Upper lobe of right lung (tissue), 1 donor: Measurements from ENCODE around the gene KANTR. TPM values are rescaled to one million over a fixed set of nuclear protein-coding genes. Genes with fewer than 3 reads are reported as not detected.

ENCODE experiments used
- ATAC-seq: fragments of 200-7000 bp; cut with Tn5 transposase; one replicate; pipeline ENCODE4 v1.9.1; 2020; ENCODE audit warnings: mild to moderate bottlenecking, moderate library complexity
- DNase-seq: peaks from one replicate; pipeline ENCODE4 v3.0.0-alpha.2; 2020
- H3K27ac ChIP-seq: fragments of 200-600 bp; one replicate; pipeline ENCODE4 v1.8.0; 2022
- H3K27me3 ChIP-seq: fragments of 200-600 bp; one replicate; pipeline ENCODE4 v1.8.0; 2022; ENCODE audit warnings: mild to moderate bottlenecking
- H3K36me3 ChIP-seq: fragments of 200-600 bp; one replicate; pipeline ENCODE4 v1.8.0; 2022
- H3K4me1 ChIP-seq: fragments of 200-600 bp; one replicate; pipeline ENCODE4 v1.8.0; 2022
- H3K4me3 ChIP-seq: fragments of 200-600 bp; one replicate; pipeline ENCODE4 v1.8.0; 2022; ENCODE audit warnings: mild to moderate bottlenecking
- H3K9me3 ChIP-seq: fragments of 200-600 bp; one replicate; pipeline ENCODE4 v1.8.0; 2022
- intact Hi-C: fragments of 100-400 bp; cut with DNase I; formaldehyde crosslinking; loops from one replicate; pipeline ENCODE4 v1.11.0; 2022
- total RNA-seq: library from RNA; stranded (reverse); fragmentation: NEBNext Ultra II Directional; extraction: Animal tissue kit (Norgen Biotek cat#: 25700); gene quantifications from one replicate; pipeline ENCODE4 v1.2.1, GENCODE V29; 2021
- TF ChIP-seq, protein P1 (sequence below): fragments of 200-600 bp; IDR thresholded peaks from one replicate; pipeline ENCODE4 v1.8.0; 2022; ENCODE audit warnings: antibody characterized with exemption
- donor health status: DM: no; HTN: yes; CAD: no; lungs with severe emphysema.

Gene KANTR
- total RNA-seq, 1 donor from 2014 or later, result 12.6 TPM

GRCh38 chrX:53087388-53087831, 6.5 kb upstream of the KANTR start:
- H3K4me3 ChIP-seq, result no peak overlapping the region
- no peaks in the 10 kb centered on the region for H3K27me3 ChIP-seq
- peak overlapping the region; percentile 82 for H3K27ac ChIP-seq
- intact Hi-C loops, result no loop called here
- TF ChIP-seq, protein P1, sequence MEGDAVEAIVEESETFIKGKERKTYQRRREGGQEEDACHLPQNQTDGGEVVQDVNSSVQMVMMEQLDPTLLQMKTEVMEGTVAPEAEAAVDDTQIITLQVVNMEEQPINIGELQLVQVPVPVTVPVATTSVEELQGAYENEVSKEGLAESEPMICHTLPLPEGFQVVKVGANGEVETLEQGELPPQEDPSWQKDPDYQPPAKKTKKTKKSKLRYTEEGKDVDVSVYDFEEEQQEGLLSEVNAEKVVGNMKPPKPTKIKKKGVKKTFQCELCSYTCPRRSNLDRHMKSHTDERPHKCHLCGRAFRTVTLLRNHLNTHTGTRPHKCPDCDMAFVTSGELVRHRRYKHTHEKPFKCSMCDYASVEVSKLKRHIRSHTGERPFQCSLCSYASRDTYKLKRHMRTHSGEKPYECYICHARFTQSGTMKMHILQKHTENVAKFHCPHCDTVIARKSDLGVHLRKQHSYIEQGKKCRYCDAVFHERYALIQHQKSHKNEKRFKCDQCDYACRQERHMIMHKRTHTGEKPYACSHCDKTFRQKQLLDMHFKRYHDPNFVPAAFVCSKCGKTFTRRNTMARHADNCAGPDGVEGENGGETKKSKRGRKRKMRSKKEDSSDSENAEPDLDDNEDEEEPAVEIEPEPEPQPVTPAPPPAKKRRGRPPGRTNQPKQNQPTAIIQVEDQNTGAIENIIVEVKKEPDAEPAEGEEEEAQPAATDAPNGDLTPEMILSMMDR, result no peak
- DNase-seq, result no peak
- no peaks in the 10 kb centered on the region for H3K9me3 ChIP-seq
- H3K4me1 ChIP-seq, result no peaks in the 10 kb centered on the region
- no peak for ATAC-seq
- peaks cover 15% of the 10 kb centered on the region for H3K36me3 ChIP-seq

- Histone ChIP-seq H3K27ac (peak overlapping the region; percentile 82), H3K36me3 (peaks cover 15% of the 10 kb centered on the region), H3K9me3 (no peaks in the 10 kb centered on the region), H3K4me1 (no peaks in the 10 kb centered on the region), H3K4me3 (peak overlapping the region; percentile 40), H3K27me3 (no peaks in the 10 kb centered on the region)
- DNase-seq, result peak; percentile 88
- ATAC-seq, result peak; percentile 79
- TF ChIP-seq, protein P1, result no peak
- intact Hi-C loops, result no loop called here
Measured at GRCh38 chrX:53088136-53088974, 5.6 kb upstream of the KANTR start.

- ATAC-seq, result no peak
- Histone ChIP-seq H3K27me3 (no peaks in the 10 kb centered on the region), H3K27ac (peak overlapping the region; percentile 82), H3K36me3 (peaks cover 15% of the 10 kb centered on the region), H3K4me1 (no peaks in the 10 kb centered on the region), H3K4me3 (peak overlapping the region; percentile 40), H3K9me3 (no peaks in the 10 kb centered on the region)
- intact Hi-C loops, result no loop called here
- no peak for DNase-seq
- TF ChIP-seq, protein P1, result peak; percentile 71
Measured at GRCh38 chrX:53089224-53089842, 4.6 kb upstream of the KANTR start.

GRCh38 chrX:53089925-53090324, 4.0 kb upstream of the KANTR start:
- ATAC-seq (no peak), DNase-seq (no peak)
- H3K4me1 ChIP-seq, result no peaks in the 10 kb centered on the region
- intact Hi-C loops, result no loop called here
- H3K27me3 ChIP-seq, result no peaks in the 10 kb centered on the region
- TF ChIP-seq, protein P1, result no peak
- H3K9me3 ChIP-seq, result no peaks in the 10 kb centered on the region
- no peak overlapping the region for H3K27ac ChIP-seq
- H3K36me3 ChIP-seq, result peaks cover 12% of the 10 kb centered on the region
- H3K4me3 ChIP-seq, result no peak overlapping the region

GRCh38 chrX:53091354-53091753, 2.6 kb upstream of the KANTR start:
- TF ChIP-seq, protein P1, result no peak
- peak; percentile 30 for ATAC-seq
- DNase-seq, result peak; percentile 73

More at GRCh38 chrX:53091354-53091753, 2.6 kb upstream of the KANTR start:
- no peaks in the 10 kb centered on the region for H3K4me1 ChIP-seq
- no peaks in the 10 kb centered on the region for H3K27me3 ChIP-seq
- no peaks in the 10 kb centered on the region for H3K9me3 ChIP-seq
- H3K4me3 ChIP-seq, result no peak overlapping the region
- intact Hi-C loops, result no loop called here
- peak overlapping the region; percentile 55 for H3K27ac ChIP-seq
- H3K36me3 ChIP-seq, result no peaks in the 10 kb centered on the region
